IMR-90 (cell line): ENCODE measurements around the gene NUDT1. TPM values are rescaled to one million over a fixed set of nuclear protein-coding genes. Genes with fewer than 3 reads are reported as not detected.
A peak's percentile ranks its signal among the peaks of the same experiment; 100 is the strongest.

Experiments
- ATAC-seq: fragments of 200-7000 bp; cut with Tn5 transposase; 2 replicates; pipeline ENCODE4 v1.9.1; 2020; ENCODE audit warnings: low read depth, mild to moderate bottlenecking, moderate library complexity
- BruUV-seq: library from RNA; stranded (reverse); fragments of 400-500 nt; replicated peaks from 2 replicates; lab custom pipeline; 2021; lab: Mats Ljungman, UMichigan
- CTCF ChIA-PET: fragments of 300-600 bp; formaldehyde crosslinking; extraction: SDS; loops from one replicate; lab custom pipeline; 2021; ENCODE audit warnings: antibody characterized with exemption; lab: Yijun Ruan, JAX
- POLR2A ChIA-PET: fragments of 300-600 bp; sonication (Branson Sonifier 250); formaldehyde crosslinking; loops from one replicate; lab custom pipeline; 2022; ENCODE audit warnings: antibody characterized with exemption; ENCODE audit not compliant: unreplicated experiment; lab: Charles Lee
- DNase-seq: peaks from one replicate; pipeline ENCODE4 v3.0.0; 2013
- H2AFZ ChIP-seq: replicated peaks from 2 replicates; pipeline ENCODE3; 2013; ENCODE audit warnings: low read length, mild to moderate bottlenecking; ENCODE audit not compliant: poor library complexity
- H2AK5ac ChIP-seq: 2 replicates; pipeline ENCODE4 v1.6.1; 2013; ENCODE audit warnings: low read depth, low read length, inconsistent platforms
- H2AK9ac ChIP-seq: replicated peaks from 2 replicates; pipeline ENCODE3; 2013; ENCODE audit warnings: mild to moderate bottlenecking, low read depth, low read length, moderate library complexity; ENCODE audit not compliant: poor library complexity
- H2BK120ac ChIP-seq: 2 replicates; pipeline ENCODE4 v1.6.1; 2013; ENCODE audit warnings: low read depth, low read length, inconsistent platforms
- H2BK15ac ChIP-seq: 3 replicates; pipeline ENCODE4 v1.6.1; 2013; ENCODE audit warnings: low read depth, low read length, inconsistent platforms
- H2BK20ac ChIP-seq: 2 replicates; pipeline ENCODE4 v1.6.1; 2013; ENCODE audit warnings: low read depth, mild to moderate bottlenecking, inconsistent platforms, low read length, moderate library complexity
- H2BK5ac ChIP-seq: 2 replicates; pipeline ENCODE4 v1.6.1; 2013; ENCODE audit warnings: mild to moderate bottlenecking, low read depth, low read length, inconsistent platforms; ENCODE audit not compliant: poor library complexity, severe bottlenecking
- H3K14ac ChIP-seq: replicated peaks from 2 replicates; pipeline ENCODE4 v1.6.1; 2013; ENCODE audit warnings: low read depth, low read length, inconsistent platforms
- H3K18ac ChIP-seq: 2 replicates; pipeline ENCODE4 v1.6.1; 2013; ENCODE audit warnings: low read depth, low read length, control low read depth
- H3K23ac ChIP-seq: 2 replicates; pipeline ENCODE4 v1.6.1; 2013; ENCODE audit warnings: low read depth, low read length, inconsistent platforms
- H3K27ac ChIP-seq: 2 replicates; pipeline ENCODE4 v1.5.1; 2013; ENCODE audit warnings: mild to moderate bottlenecking, control low read depth, low read length; ENCODE audit not compliant: insufficient read depth
- H3K27me3 ChIP-seq: 2 replicates; pipeline ENCODE4 v1.6.1; 2013; ENCODE audit warnings: low read length; ENCODE audit not compliant: control insufficient read depth, insufficient read depth
- H3K36me3 ChIP-seq: 2 replicates; pipeline ENCODE4 v1.6.1; 2013; ENCODE audit warnings: low read length, mixed read lengths; ENCODE audit not compliant: control insufficient read depth, insufficient read depth
- H3K4ac ChIP-seq: 2 replicates; pipeline ENCODE4 v1.6.1; 2013; ENCODE audit warnings: low read depth, low read length, inconsistent platforms
- H3K4me1 ChIP-seq: 2 replicates; pipeline ENCODE4 v1.6.1; 2013; ENCODE audit warnings: low read length, mixed read lengths; ENCODE audit not compliant: control insufficient read depth, insufficient read depth
- H3K4me2 ChIP-seq: 2 replicates; pipeline ENCODE4 v1.6.1; 2013; ENCODE audit warnings: low read depth, mild to moderate bottlenecking, control low read depth, low read length, moderate library complexity
- H3K4me3 ChIP-seq: 2 replicates; pipeline ENCODE4 v1.5.1; 2013; ENCODE audit warnings: low read depth, mild to moderate bottlenecking, control low read depth, low read length, moderate library complexity; ENCODE audit not compliant: insufficient read depth
- H3K56ac ChIP-seq: 2 replicates; pipeline ENCODE4 v1.6.1; 2013; ENCODE audit warnings: low read length, inconsistent platforms; ENCODE audit not compliant: insufficient read depth; ENCODE audit errors: extremely low read depth
- H3K79me1 ChIP-seq, 2 experiments: 2 replicates each; pipeline ENCODE4 v1.6.1; 2013; ENCODE audit warnings: low read length in 2 of 2, inconsistent platforms in 1 of 2, low read depth in 1 of 2
- H3K9ac ChIP-seq: 2 replicates; pipeline ENCODE4 v1.6.1; 2013; ENCODE audit warnings: low read depth, low read length, control low read depth
- H3K9me1 ChIP-seq: 2 replicates; pipeline ENCODE4 v1.6.1; 2013; ENCODE audit warnings: low read length, inconsistent platforms; ENCODE audit not compliant: insufficient read depth
- H3K9me3 ChIP-seq: 2 replicates; pipeline ENCODE4 v1.6.1; 2013; ENCODE audit warnings: low read length; ENCODE audit not compliant: control insufficient read depth, insufficient read depth
- H4K20me1 ChIP-seq: 2 replicates; pipeline ENCODE4 v1.6.1; 2013; ENCODE audit warnings: low read length, inconsistent platforms; ENCODE audit not compliant: insufficient read depth
- H4K5ac ChIP-seq: 2 replicates; pipeline ENCODE4 v1.6.1; 2013; ENCODE audit warnings: mild to moderate bottlenecking, low read depth, low read length, control low read depth
- H4K8ac ChIP-seq, 2 experiments: 2 replicates each; pipeline ENCODE4 v1.6.1; 2013; ENCODE audit warnings: low read depth in 2 of 2, low read length in 2 of 2, control low read depth in 1 of 2, inconsistent platforms in 1 of 2
- H4K91ac ChIP-seq: 2 replicates; pipeline ENCODE4 v1.6.1; 2013; ENCODE audit warnings: low read depth, low read length, inconsistent platforms; ENCODE audit not compliant: insufficient read depth
- CTCF ChIP-seq: conservative IDR thresholded peaks from 2 replicates; pipeline ENCODE4 v1.5.1; 2012; ENCODE audit warnings: mild to moderate bottlenecking, low read depth, low read length, improper control_type of control experiment
- MXI1 ChIP-seq: IDR thresholded peaks from 2 replicates; pipeline ENCODE4 v1.6.1; 2012; ENCODE audit warnings: low read depth, mild to moderate bottlenecking, low read length, moderate library complexity, borderline replicate concordance
- NFE2L2 ChIP-seq: fragments of 150-350 bp; IDR thresholded peaks from 2 replicates; pipeline ENCODE4 v1.6.1; 2016; ENCODE audit warnings: low read depth, mild to moderate bottlenecking, low read length
- RCOR1 ChIP-seq: IDR thresholded peaks from 2 replicates; pipeline ENCODE4 v1.6.1; 2012; ENCODE audit warnings: mild to moderate bottlenecking, low read length, improper control_type of control experiment; ENCODE audit not compliant: insufficient replicate concordance
- USF2 ChIP-seq: fragments of 150-350 bp; IDR thresholded peaks from 2 replicates; pipeline ENCODE4 v1.6.1; 2017; ENCODE audit warnings: mild to moderate bottlenecking, antibody characterized with exemption, low read length, low read depth
- WGBS, 2 experiments: methylation state at CpG; one replicate each; pipeline versions ENCODE4 v1.1.5 to v1.1.7; 2013; ENCODE audit warnings: missing lambda C conversion rate in 2 of 2; ENCODE audit not compliant: insufficient read length in 1 of 2; ENCODE audit errors: extremely low coverage in 2 of 2; 5-methylcytosine and 5-hydroxymethylcytosine counted together
- dilution Hi-C: fragments of 300-500 bp; cut with HindIII; formaldehyde crosslinking; loops from one replicate; pipeline ENCODE4 v1.14.3; 2018; ENCODE audit warnings: low sequenced_read_pairs; ENCODE audit not compliant: unreplicated experiment
- in situ Hi-C: fragments of 300-500 bp; cut with MboI; formaldehyde crosslinking; loops from 3 replicates; pipeline ENCODE4 v1.14.3; 2019; ENCODE audit warnings: low sequenced_read_pairs, inconsistent platforms, mixed read lengths
- intact Hi-C: fragments of 100-400 bp; cut with micrococcal nuclease; formaldehyde crosslinking; loops from 2 replicates; pipeline ENCODE4 v1.10.0; 2022
- polyA plus RNA-seq, 3 experiments: library from polyadenylated mRNA; depleted of rRNA; stranded (reverse); fragments of >200 nt; gene quantifications; 2 replicates each; pipeline ENCODE4 v1.2.3, GENCODE V29; 2012; ENCODE audit warnings: low replicate concordance in 1 of 3
- total RNA-seq: library from RNA; depleted of rRNA; stranded (reverse); fragments of >200 nt; gene quantifications from 2 replicates; pipeline ENCODE4 v1.2.3, GENCODE V29; 2012

NUDT1 gene
- total and polyA plus RNA-seq, 2 of the 4 experiments (the other 2 are of a cell fraction), result 33.4 to 49.1 TPM

DNA sequence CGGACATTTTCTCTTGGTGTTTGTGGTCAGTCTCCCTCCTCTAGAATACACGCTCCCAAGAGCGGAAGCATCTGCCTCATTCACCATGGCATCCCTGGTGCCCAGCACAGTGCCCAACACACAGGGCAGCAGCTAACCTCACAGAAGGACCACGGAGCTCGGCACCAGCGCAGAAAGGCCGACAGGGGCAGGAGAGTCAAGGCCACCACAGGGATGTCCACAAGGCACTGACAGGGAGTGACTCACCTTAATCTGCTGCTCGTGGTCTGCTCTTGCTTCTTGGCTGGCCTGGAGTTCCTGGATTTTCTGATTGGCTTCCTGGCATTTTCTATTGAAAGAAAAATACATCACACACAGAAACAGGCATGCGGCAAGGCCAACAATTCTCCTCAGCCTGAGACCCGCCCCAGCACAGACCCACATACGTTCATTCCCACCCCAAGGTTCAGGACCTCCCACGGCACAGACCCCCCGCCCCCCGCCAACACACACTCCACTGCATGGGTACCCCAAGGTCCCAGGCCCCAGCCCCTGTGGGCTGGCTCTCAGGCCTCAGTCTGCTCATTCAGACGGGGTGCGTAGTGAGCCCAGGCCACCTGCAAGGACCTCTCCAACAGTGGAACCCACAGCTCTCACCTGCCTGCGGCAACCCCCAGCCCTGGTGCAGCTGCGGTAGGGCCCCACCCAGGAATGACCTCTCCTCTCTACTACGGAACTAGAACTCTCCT lies 24.1 kb upstream of the NUDT1 start:
- Histone ChIP-seq H3K9ac (no peak overlapping the region), H2AFZ (peak overlapping the region; percentile 43), H3K9me3 (no peaks in the 10 kb centered on the region), H3K56ac (no peak overlapping the region), H4K8ac (no peak overlapping the region), H2BK5ac (no peak overlapping the region), H3K27me3 (no peaks in the 10 kb centered on the region), H3K4ac (no peak overlapping the region), H4K91ac (no peak overlapping the region), H3K14ac (no peak overlapping the region), H4K20me1 (peaks cover 3% of the 10 kb centered on the region), H3K27ac (no peak overlapping the region), H2AK9ac (no peak overlapping the region), H2BK20ac (no peak overlapping the region), H3K79me1 (peaks cover 0 to 9% of the 10 kb centered on the region in 2 experiments; a peak in 1 of 4 replicates), H3K23ac (no peak overlapping the region), H2AK5ac (no peak overlapping the region), H3K4me1 (no peaks in the 10 kb centered on the region), H3K9me1 (peaks cover 4% of the 10 kb centered on the region; the same call in 1 of the 2 replicates), H3K4me2 (no peak overlapping the region), H3K4me3 (no peak overlapping the region), H3K36me3 (peaks cover 62% of the 10 kb centered on the region), H3K18ac (no peak overlapping the region), H2BK120ac (no peak overlapping the region), H4K5ac (no peak overlapping the region), H2BK15ac (no peak overlapping the region)
- intact Hi-C loops (no loop called here), in situ Hi-C loops (loop anchor here (10.0 kb wide), 1 partner anchor 563 kb away; no protein-coding TSS in a partner anchor), dilution Hi-C loops (no loop called here)
- DNase-seq (peak; percentile 9), ATAC-seq (no peak)
- TF ChIP-seq MXI1, result no peak
- no peak for TF ChIP-seq USF2
- no peak for TF ChIP-seq RCOR1
- no peak for TF ChIP-seq CTCF
- no peak for TF ChIP-seq NFE2L2
- WGBS, 2 experiments, result 98% methylated on average over 7 of the region's 19 CpGs; no CpG with 5 or more reads in 1 of the 2 experiments
- ChIA-PET POLR2A (no interaction called here), CTCF (no interaction called here)
- BruUV-seq, result no TSS peak
